Stomach (tissue), 9 donors: Measurements from ENCODE around the gene GPS2. TPM values are rescaled to one million over a fixed set of nuclear protein-coding genes. Genes with fewer than 3 reads are reported as not detected.

Experiments
- DNase-seq, 2 donors: peaks; one replicate each; pipeline versions ENCODE4 v3.0.0 to v3.0.0-alpha.2; 2013 to 2019
- H3K27ac ChIP-seq, 5 donors: fragments of 200-600 bp in 4 of 5; sonication (generic) in 4 of 5; one replicate each; pipeline ENCODE4 v1.5.1; 2013 to 2019; ENCODE audit warnings: mild to moderate bottlenecking in 1 of 5, moderate library complexity in 1 of 5
- H3K27me3 ChIP-seq, 3 donors: fragments of 200-600 bp; sonication (generic); one replicate each; pipeline ENCODE4 v1.5.1; 2017 to 2019; ENCODE audit warnings: mixed run types in 1 of 3
- H3K36me3 ChIP-seq, 4 donors: fragments of 200-600 bp; sonication (generic); 1 replicate in 3 of 4; 2 replicates in 1 of 4; pipeline ENCODE4 v1.5.1; 2016 to 2019
- H3K4me1 ChIP-seq, 4 donors: fragments of 200-600 bp; sonication (generic); one replicate each; pipeline ENCODE4 v1.5.1; 2016 to 2019
- H3K4me3 ChIP-seq, 4 donors: fragments of 200-600 bp; sonication (generic) in 3 of 4; one replicate each; pipeline ENCODE4 v1.5.1; 2016 to 2019; ENCODE audit warnings: mild to moderate bottlenecking in 1 of 4
- H3K9me3 ChIP-seq, 4 donors: fragments of 200-600 bp; sonication (generic); one replicate each; pipeline ENCODE4 v1.5.1; 2016 to 2019
- EP300 ChIP-seq: sonication (generic); formaldehyde crosslinking; IDR thresholded peaks from one replicate; pipeline ENCODE4 v1.6.1; 2017; ENCODE audit warnings: antibody characterized with exemption
- POLR2A ChIP-seq, 4 donors: fragments of 450-650 bp; IDR thresholded peaks; one replicate each; pipeline ENCODE4 v1.6.1; 2016; ENCODE audit warnings: antibody characterized with exemption in 4 of 4, control low read depth in 2 of 4, mild to moderate bottlenecking in 1 of 4, moderate library complexity in 1 of 4
- POLR2AphosphoS5 ChIP-seq, 3 donors: sonication (generic); formaldehyde crosslinking; IDR thresholded peaks; one replicate each; pipeline ENCODE4 v1.6.1; 2016; ENCODE audit warnings: antibody characterized with exemption in 3 of 3
- WGBS, 5 donors: extraction: QIAGEN DNeasy Blood & Tissue Kit in 3 of 5; methylation state at CpG; one replicate each; pipeline versions ENCODE4 v1.1.5 to v1.1.7; 2013 to 2018; 5-methylcytosine and 5-hydroxymethylcytosine counted together
- intact Hi-C: fragments of 100-400 bp; cut with DNase I; formaldehyde crosslinking; loops from one replicate; pipeline ENCODE4 v1.15.1; 2023; ENCODE audit warnings: low total_unique reads
- polyA plus RNA-seq, 3 donors: library from polyadenylated mRNA; stranded (reverse); fragments of 200-250 nt; gene quantifications; one replicate each; pipeline ENCODE4 v1.2.3, GENCODE V29; 2013
- total RNA-seq, 5 donors: library from RNA; depleted of rRNA; stranded (reverse); fragments of >200 nt; gene quantifications; one replicate each; pipeline versions ENCODE4 v1.1.0 to v1.2.3, GENCODE V29; 2014 to 2016
- TF ChIP-seq, protein P1 (sequence below), 7 experiments: fragments of 450-650 bp in 4 of 7; fragments of 200-600 bp in 3 of 7; sonication (generic) in 3 of 7; IDR thresholded peaks; one replicate each; pipeline ENCODE4 v1.5.1; 2016 to 2019; ENCODE audit warnings: antibody characterized with exemption in 7 of 7, control low read depth in 2 of 7, mild to moderate bottlenecking in 1 of 7
- donor health status: healthy with polysubstance abuse.
- donor health status: Bipolar disorder and iron deficiency.
- donor health status: healthy.

The GPS2 gene
- total and polyA plus RNA-seq, 8 donors = 23.9 to 91.6 (median 71.1) TPM

DNA sequence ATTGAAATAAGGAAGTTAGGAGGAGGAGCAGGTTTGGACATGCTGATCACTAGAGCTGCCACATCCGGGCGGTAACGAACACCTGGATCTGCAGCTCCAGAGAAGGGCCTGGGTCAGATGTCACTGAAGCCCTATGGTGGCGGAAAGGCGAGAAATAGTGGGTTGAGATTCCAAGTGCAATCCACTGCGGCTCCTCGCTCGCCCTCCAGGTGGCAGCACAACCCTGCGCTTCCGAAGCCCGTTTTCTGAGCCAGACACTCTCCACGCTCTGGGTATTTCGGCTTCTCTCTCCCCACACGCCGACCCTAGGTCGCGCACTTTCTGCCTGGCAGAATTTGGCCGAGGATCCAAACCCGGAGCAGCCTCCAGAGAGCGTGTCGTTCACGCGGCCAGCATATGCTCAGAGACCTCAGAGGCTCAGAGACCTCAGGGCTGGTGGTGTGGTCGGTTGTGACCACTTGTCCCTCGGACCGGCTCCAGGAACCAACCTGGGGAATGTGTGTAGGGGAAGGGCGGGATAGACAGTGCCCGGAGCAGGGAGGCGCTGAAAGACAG, 34.6 kb downstream of the GPS2 start:
- intact Hi-C loops = no loop called here
- Histone ChIP-seq H3K36me3 (peaks cover 0 to 17% (median 3%) of the 10 kb centered on the region in 4 donors), H3K27me3 (peaks cover 0 to 35% (median 16%) of the 10 kb centered on the region in 3 donors), H3K9me3 (no peaks in the 10 kb centered on the region), H3K4me3 (peak overlapping the region; percentile 43 to 60 (median 54)), H3K4me1 (peaks cover 20 to 43% (median 35%) of the 10 kb centered on the region in 4 donors), H3K27ac (peak overlapping the region; percentile 48 to 92 (median 83))
- DNase-seq = peak; percentile 87 to 94
- 0 to 1% (median 0%) methylated on average over 28 to 29 of the region's 29 CpGs for WGBS, 5 donors
- TF ChIP-seq, protein P1, sequence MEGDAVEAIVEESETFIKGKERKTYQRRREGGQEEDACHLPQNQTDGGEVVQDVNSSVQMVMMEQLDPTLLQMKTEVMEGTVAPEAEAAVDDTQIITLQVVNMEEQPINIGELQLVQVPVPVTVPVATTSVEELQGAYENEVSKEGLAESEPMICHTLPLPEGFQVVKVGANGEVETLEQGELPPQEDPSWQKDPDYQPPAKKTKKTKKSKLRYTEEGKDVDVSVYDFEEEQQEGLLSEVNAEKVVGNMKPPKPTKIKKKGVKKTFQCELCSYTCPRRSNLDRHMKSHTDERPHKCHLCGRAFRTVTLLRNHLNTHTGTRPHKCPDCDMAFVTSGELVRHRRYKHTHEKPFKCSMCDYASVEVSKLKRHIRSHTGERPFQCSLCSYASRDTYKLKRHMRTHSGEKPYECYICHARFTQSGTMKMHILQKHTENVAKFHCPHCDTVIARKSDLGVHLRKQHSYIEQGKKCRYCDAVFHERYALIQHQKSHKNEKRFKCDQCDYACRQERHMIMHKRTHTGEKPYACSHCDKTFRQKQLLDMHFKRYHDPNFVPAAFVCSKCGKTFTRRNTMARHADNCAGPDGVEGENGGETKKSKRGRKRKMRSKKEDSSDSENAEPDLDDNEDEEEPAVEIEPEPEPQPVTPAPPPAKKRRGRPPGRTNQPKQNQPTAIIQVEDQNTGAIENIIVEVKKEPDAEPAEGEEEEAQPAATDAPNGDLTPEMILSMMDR (IDR thresholded peaks at IDR 0.05) = peak in 5 of 7 experiments; percentile 88 to 97 (median 94)
- TF ChIP-seq EP300 = no peak
- peak in 1 of 3 donors; percentile 29 for TF ChIP-seq POLR2AphosphoS5 (IDR thresholded peaks at IDR 0.05)

DNA sequence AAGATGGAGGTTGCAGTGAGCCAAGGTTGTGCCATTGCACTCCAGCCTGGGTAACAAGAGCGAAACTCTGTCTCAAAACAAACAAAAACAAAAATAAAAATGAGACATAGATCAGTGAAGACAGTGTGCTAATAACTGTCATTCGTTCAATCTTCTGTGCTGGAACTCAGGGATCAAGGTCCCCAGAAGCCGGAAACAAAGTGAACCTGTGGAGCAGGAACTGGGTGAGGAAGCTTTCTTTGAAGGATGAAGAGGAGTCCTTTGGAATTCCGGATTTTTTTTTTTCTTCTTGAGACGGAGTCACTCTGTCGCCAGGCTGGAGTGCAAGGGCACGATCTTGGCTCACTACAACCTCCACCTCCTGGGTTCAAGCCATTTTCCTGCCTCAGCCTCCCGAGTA, 35.7 kb downstream of the GPS2 start:
- peaks cover 0 to 6% (median 0%) of the 10 kb centered on the region in 4 donors for H3K36me3 ChIP-seq
- no peak for DNase-seq
- H3K27ac ChIP-seq = no peak overlapping the region

DNA sequence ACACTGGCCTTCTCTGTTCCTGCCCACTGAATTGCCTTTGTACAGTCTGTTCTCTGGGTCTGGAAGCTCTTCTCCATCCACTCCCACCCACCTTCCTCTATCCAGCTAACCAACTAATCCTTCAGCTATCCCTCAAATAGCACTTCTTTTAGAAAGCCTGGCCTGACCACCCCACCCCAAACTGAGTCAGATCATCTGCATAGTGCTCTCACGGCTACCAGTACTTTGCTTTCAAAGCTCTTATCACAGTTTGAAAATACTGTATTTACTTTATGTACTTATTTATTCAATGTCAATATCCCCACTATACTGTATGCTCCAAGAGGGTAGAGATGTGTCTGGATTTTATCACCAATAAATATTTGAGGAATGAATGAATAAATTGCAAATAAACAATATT, 48.4 kb downstream of the GPS2 start:
- WGBS, 5 donors = 19 to 55% (median 37%) methylated on average over 1 of the region's 1 CpG
- intact Hi-C loops = no loop called here
- peaks cover 7 to 82% (median 37%) of the 10 kb centered on the region in 3 donors for H3K27me3 ChIP-seq
- no peak for DNase-seq
- H3K36me3 ChIP-seq = no peaks in the 10 kb centered on the region
- peaks cover 20 to 27% (median 22%) of the 10 kb centered on the region in 4 donors for H3K4me1 ChIP-seq
- H3K9me3 ChIP-seq = no peaks in the 10 kb centered on the region
- TF ChIP-seq POLR2AphosphoS5 (IDR thresholded peaks at IDR 0.05) (no peak), POLR2A (IDR thresholded peaks at IDR 0.05) (no peak), EP300 (no peak)
- TF ChIP-seq, protein P1 (IDR thresholded peaks at IDR 0.05) = no peak
- no peak overlapping the region for H3K27ac ChIP-seq
- no peak overlapping the region for H3K4me3 ChIP-seq

More for the DNA sequence above, 35.7 kb downstream of the GPS2 start:
- H3K4me1 ChIP-seq = peaks cover 20 to 42% (median 32%) of the 10 kb centered on the region in 4 donors
- H3K4me3 ChIP-seq = no peak overlapping the region
- no peaks in the 10 kb centered on the region for H3K9me3 ChIP-seq
- TF ChIP-seq POLR2AphosphoS5 (IDR thresholded peaks at IDR 0.05) (no peak), EP300 (no peak), POLR2A (IDR thresholded peaks at IDR 0.05) (no peak)
- TF ChIP-seq, protein P1 (IDR thresholded peaks at IDR 0.05) = no peak
- intact Hi-C loops = loop anchor here (10.0 kb wide), 1 partner anchor 65 kb away; no protein-coding TSS in a partner anchor
- peaks cover 0 to 31% (median 16%) of the 10 kb centered on the region in 3 donors for H3K27me3 ChIP-seq
- 68 to 85% (median 83%) methylated on average over 8 of the region's 8 CpGs for WGBS, 5 donors

DNA sequence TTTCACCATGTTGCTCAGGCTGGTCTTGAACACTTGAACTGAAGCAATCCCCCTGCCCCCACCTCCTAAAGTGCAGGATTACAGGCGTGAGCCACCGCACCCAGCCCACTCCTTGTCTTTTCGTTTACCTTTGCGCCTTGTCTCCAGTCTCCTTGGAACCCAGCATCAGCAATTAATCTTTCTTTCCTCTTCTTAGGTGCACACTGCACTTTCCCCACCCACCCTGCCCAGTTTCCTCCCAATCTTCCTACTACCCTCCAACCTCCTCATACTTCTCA, 51.4 kb downstream of the GPS2 start:
- DNase-seq = peak in 1 of 2 donors; percentile 66

More for the DNA sequence above, 51.4 kb downstream of the GPS2 start:
- Histone ChIP-seq H3K9me3 (no peaks in the 10 kb centered on the region), H3K27ac (no peak overlapping the region), H3K4me3 (no peak overlapping the region), H3K27me3 (peaks cover 10 to 77% (median 52%) of the 10 kb centered on the region in 3 donors), H3K4me1 (peaks cover 31 to 49% (median 40%) of the 10 kb centered on the region in 4 donors), H3K36me3 (peaks cover 3 to 14% (median 12%) of the 10 kb centered on the region in 4 donors)
- TF ChIP-seq, protein P1 (IDR thresholded peaks at IDR 0.05) = no peak
- no peak for TF ChIP-seq POLR2AphosphoS5 (IDR thresholded peaks at IDR 0.05)
- TF ChIP-seq POLR2A (IDR thresholded peaks at IDR 0.05) = no peak
- TF ChIP-seq EP300 = no peak
- WGBS, 5 donors = 21 to 45% (median 27%) methylated on average over 4 of the region's 4 CpGs
- intact Hi-C loops = no loop called here
